ENCODE measurements around the gene CD70. TPM values are rescaled to one million over a fixed set of nuclear protein-coding genes. Genes with fewer than 3 reads are reported as not detected.
"Not testable (repeated sequence)": the region's sequence is repeated elsewhere in the genome, so short reads cannot be mapped to it uniquely, and the experiment has no call there.

CD70 gene
- total RNA-seq, 1 experiment from 2014 or later: 2.3 TPM

- Histone ChIP-seq H4K20me1 (ENCODE audit: low read length) (no peaks in the 10 kb centered on the region), H3K4me1 (ENCODE audit: insufficient read depth, low read length) (no peaks in the 10 kb centered on the region), H3K9me3 (ENCODE audit: low read length) (no peaks in the 10 kb centered on the region), H3K36me3 (ENCODE audit: low read depth, low read length) (no peaks in the 10 kb centered on the region), H3K27ac (ENCODE audit: low read length) (no peak overlapping the region), H2AFZ (ENCODE audit: low read length) (no peak overlapping the region), H3K79me2 (ENCODE audit: low read length) (no peaks in the 10 kb centered on the region), H3K4me2 (ENCODE audit: low read length) (no peak overlapping the region), H3K9me2 (replicated peaks; ENCODE audit: low read length) (no peaks in the 10 kb centered on the region), H3K27me3 (ENCODE audit: low read length) (peaks cover 46% of the 10 kb centered on the region), H3K9ac (ENCODE audit: low read length) (no peak overlapping the region), H3K4me3 (ENCODE audit: low read length) (no peak overlapping the region), H3F3A (ENCODE audit: low read length, unreplicated experiment) (no peaks in the 10 kb centered on the region)
- no peak for TF ChIP-seq CTCF (conservative IDR thresholded peaks at IDR 0.05; ENCODE audit: low read depth, low read length)
- TF ChIP-seq EZH2 (IDR thresholded peaks at IDR 0.05; ENCODE audit: low read length, unreplicated experiment): no peak
- no peak for TF ChIP-seq EZH2phosphoT487 (IDR thresholded peaks at IDR 0.05; ENCODE audit: borderline replicate concordance, low read length)
- DNase-seq (no peak), ATAC-seq (no peak)
- BruUV-seq (replicated peaks): no TSS peak
- CTCF ChIA-PET: interaction anchor here (0.6 kb wide), 1 partner anchor 93 kb away, joined by 4 read pairs; no protein-coding TSS in a partner anchor
- intact Hi-C loops (cut with micrococcal nuclease): no loop called here
- POLR2A ChIA-PET (ENCODE audit: unreplicated experiment): interaction anchor here (0.5 kb wide), 1 partner anchor 9 kb away, joined by 4 read pairs; no protein-coding TSS in a partner anchor
Observed at GRCh38 chr19:6568816-6569215, 22.1 kb downstream of the CD70 start.

- Histone ChIP-seq H3K4me3 (ENCODE audit: low read length) (no peak overlapping the region), H3K79me2 (ENCODE audit: low read length) (no peaks in the 10 kb centered on the region), H3K27me3 (ENCODE audit: low read length) (peaks cover 40% of the 10 kb centered on the region), H3K9me3 (ENCODE audit: low read length) (no peaks in the 10 kb centered on the region), H3K9me2 (replicated peaks; ENCODE audit: low read length) (no peaks in the 10 kb centered on the region), H3K4me2 (ENCODE audit: low read length) (no peak overlapping the region), H3K36me3 (ENCODE audit: low read depth, low read length) (no peaks in the 10 kb centered on the region), H4K20me1 (ENCODE audit: low read length) (no peaks in the 10 kb centered on the region), H3K4me1 (ENCODE audit: insufficient read depth, low read length) (no peaks in the 10 kb centered on the region), H3K27ac (ENCODE audit: low read length) (no peak overlapping the region), H3K9ac (ENCODE audit: low read length) (no peak overlapping the region), H3F3A (ENCODE audit: low read length, unreplicated experiment) (no peaks in the 10 kb centered on the region), H2AFZ (ENCODE audit: low read length) (no peak overlapping the region)
- intact Hi-C loops (cut with micrococcal nuclease): no loop called here
- no peak for DNase-seq
- TF ChIP-seq EZH2 (IDR thresholded peaks at IDR 0.05; ENCODE audit: low read length, unreplicated experiment) (no peak), EZH2phosphoT487 (IDR thresholded peaks at IDR 0.05; ENCODE audit: borderline replicate concordance, low read length) (no peak), CTCF (conservative IDR thresholded peaks at IDR 0.05; ENCODE audit: low read depth, low read length) (no peak)
- ChIA-PET CTCF (interaction anchor here (0.6 kb wide), 1 partner anchor 18 kb away, joined by 3 read pairs; no protein-coding TSS in a partner anchor), POLR2A (ENCODE audit: unreplicated experiment) (no interaction called here)
- no peak for ATAC-seq
- no TSS peak for BruUV-seq (replicated peaks)
Observed at GRCh38 chr19:6568010-6568526, 22.9 kb downstream of the CD70 start.

GRCh38 chr19:6566727-6567126 is 24.2 kb downstream of the CD70 start:
- H4K20me1 ChIP-seq (ENCODE audit: low read length); H3K4me3 ChIP-seq (ENCODE audit: low read length); H3K4me1 ChIP-seq (ENCODE audit: insufficient read depth, low read length); H3K79me2 ChIP-seq (ENCODE audit: low read length); H3F3A ChIP-seq (ENCODE audit: low read length, unreplicated experiment); H2AFZ ChIP-seq (ENCODE audit: low read length); ATAC-seq; H3K4me2 ChIP-seq (ENCODE audit: low read length); BruUV-seq (replicated peaks); H3K9ac ChIP-seq (ENCODE audit: low read length); H3K9me2 ChIP-seq (replicated peaks; ENCODE audit: low read length); H3K27ac ChIP-seq (ENCODE audit: low read length); DNase-seq; POLR2A ChIA-PET (ENCODE audit: unreplicated experiment); H3K9me3 ChIP-seq (ENCODE audit: low read length); H3K36me3 ChIP-seq (ENCODE audit: low read depth, low read length); intact Hi-C loops (cut with micrococcal nuclease): not testable (repeated sequence)
- H3K27me3 ChIP-seq (ENCODE audit: low read length): peaks cover 28% of the 10 kb centered on the region
- CTCF ChIA-PET: interaction anchor here (0.9 kb wide), 1 partner anchor 170 kb away, joined by 4 read pairs; no protein-coding TSS in a partner anchor

Data from PC-3 (cell line).